Glomerular visceral epithelial cell (primary cell): ENCODE data around the gene ACER1.
"Not testable (repeated sequence)": the region's sequence is repeated elsewhere in the genome, so short reads cannot be mapped to it uniquely, and the experiment has no call there.

Experiments
- DNase-seq: peaks from one replicate; pipeline ENCODE4 v3.0.0-alpha.2; 2016; ENCODE audit errors: extremely low spot score

Gene ACER1

DNA sequence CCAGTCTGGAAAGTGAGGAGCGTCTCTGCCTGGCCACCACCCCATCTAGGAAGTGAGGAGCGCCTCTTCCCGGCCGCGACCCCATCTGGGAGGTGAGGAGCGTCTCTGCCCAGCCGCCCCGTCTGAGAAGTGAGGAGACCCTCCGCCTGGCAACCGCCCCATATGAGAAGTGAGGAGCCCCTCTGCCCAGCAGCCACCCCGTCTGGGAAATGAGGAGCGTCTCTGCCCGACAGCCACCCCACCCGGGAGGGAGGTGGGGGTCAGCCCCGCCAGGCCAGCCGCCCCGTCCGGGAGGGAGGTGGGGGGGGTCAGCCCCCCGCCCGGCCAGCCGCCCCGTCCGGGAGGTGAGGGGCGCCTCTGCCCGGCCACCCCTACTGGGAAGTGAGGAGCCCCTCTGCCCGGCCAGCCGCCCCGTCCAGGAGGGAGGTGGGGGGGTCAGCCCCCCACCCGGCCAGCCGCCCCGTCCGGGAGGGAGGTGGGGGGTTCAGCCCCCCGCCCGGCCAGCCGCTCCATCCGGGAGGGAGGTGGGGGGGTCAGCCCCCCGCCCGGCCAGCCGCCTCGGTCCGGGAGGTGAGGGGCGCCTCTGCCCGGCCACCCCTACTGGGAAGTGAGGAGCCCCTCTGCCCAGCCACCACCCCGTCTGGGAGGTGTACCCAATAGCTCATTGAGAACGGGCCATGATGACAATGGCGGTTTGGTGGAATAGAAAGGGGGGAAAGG is 22.1 kb upstream of the ACER1 start:
- DNase-seq = not testable (repeated sequence)

DNA sequence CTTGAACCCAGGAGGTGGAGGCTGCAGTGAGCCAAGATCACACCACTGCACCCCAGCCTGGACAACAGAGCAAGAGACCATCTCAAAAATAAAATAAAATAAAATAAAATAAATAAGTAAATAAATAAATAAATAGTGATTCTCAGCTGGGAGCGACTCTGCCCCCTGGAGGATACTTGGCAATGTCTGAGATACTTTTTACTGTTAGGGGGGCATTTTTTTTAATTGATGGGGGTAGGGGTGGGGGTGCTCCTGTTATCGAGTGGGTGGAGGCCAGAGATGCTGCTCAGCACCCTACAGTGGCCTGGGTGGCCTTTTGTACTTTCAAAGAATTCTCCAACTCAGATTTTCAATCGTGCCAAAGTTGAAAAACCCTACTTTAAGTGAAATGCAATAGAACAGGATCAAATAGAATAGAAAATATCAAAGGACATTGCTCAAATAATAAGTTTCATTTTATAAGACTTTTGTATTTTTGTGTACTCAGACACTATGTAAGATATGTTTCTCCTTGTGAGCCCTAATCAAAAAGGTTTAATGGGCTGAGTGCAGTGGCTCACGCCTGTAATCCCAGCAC is 20.8 kb upstream of the ACER1 start:
- DNase-seq = no peak

DNA sequence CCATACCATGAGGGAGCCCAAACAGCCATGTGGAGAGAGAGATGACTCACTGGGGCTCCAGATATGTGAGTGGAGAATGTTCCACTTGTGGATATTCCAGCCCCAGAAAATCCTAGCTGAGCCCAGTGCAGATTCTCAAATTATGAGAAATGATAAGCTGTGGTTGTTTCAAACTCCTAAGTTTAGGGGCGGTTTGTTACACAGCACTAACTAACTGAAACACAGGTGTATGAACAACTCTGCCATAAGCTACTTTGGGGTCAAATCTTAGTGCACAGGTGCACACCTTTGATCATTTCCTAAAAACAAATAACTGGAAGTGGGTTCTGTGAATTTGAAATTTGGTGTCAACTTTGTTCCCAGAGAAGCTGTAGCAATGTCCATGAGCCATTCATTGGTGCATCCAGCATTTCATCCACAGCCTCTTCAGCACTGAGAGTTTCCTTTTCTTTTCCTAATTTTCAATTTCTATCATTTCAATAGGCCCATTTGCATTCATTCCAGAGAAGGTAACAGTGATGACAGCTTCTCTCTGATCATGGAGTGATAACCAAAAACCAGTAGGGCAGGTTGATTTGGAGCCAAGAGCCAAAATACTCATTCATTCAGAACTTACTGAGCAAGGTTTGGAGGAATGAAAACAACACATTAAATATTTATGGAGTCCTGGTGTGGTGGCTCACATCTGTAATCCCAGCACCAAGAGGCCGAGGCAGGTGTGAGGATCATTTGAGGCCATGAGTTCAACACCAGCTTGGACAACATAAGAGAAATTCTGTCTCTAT is 19.2 kb upstream of the ACER1 start:
- DNase-seq = no peak

DNA sequence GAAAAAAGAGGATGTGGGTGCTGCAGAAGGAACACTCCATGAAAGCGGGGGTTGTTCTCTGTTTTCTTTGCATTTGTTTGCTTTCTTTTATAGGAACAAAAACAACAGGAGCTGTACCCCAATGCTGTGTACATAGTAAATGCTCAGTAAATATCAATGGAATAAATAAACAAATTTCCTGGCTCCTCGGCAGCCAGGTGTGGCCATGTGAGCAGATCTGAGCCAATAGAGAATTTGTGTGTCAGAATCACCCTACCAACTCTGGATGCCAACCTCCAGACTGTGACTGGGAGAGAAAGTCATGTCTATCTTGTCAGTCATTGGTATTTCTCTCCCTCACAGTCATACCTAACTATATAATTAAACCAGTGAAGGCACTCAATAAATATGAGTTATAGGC is 17.3 kb upstream of the ACER1 start:
- DNase-seq = no peak

DNA sequence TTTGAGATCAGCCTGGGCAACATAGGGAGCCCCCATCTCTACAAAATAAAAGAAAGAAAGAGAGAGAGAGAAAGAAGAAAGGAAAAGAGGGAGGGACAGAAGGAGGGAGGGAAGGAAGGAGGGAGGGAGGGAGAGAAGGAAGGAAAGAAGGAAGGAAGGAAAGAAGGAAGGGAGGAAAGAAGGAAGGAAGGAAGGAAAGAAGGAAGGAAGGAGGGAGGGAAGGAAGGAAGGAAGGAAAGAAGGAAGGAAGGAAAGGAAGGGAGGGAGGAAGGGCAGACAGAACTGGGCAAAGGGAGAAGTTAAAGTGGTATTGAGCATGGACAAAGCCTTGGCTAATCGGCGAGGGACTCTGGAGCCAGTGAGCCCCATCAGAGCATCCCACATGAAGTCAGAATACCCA is 15.9 kb upstream of the ACER1 start:
- not testable (repeated sequence) for DNase-seq

DNA sequence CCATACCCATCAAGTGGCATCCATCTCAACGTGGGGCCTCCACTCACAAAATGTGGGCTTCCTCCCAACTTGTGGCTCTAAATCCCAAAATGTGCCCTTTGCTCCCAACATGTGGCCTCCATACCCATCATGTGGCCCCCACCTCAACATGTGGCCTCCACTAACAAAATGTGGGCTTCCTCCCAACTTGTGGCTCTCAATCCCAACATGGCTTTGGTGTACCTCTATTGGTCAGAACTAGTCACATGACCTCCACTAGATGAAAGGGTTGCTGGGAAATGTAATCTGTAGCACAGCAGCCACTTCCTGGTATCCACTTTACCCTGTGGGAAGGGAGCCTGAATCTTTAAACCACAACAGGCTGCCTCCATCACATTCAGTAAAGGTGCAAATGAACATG is 10.1 kb upstream of the ACER1 start:
- DNase-seq = no peak

DNA sequence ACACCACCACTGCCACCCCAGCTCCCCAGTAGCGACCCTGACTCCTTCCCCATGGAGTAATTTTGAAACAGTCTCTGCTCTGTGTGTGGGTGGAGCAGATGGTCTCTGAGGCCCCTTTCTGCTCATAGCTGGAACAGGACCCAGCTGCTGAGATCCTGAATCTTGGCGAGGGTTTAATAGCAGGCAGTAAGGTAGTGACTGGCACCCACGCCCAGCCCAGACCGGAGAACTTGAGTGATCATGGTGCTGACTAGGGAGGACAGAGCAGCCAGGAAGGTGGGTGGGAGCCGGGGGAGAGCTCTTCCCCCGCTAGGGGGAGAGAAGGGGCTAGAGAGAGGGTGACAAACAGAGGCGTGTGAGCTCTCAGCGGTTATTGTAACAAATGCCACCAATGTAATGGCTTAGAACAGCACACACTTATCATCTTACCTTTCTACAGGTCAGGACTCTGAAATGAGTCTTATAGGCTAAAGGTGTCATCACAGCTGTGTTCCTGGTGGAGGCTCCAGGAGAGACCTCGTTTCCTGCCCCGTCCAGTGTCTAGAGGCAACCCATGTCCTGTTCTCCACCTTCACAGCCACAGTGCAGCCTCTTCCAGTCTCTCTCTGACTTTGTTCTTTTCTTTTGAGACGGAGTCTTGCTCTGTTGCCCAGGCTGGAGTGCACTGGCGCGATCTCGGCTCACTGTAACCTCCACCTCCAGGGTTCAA is 7.2 kb upstream of the ACER1 start:
- DNase-seq = no peak

DNA sequence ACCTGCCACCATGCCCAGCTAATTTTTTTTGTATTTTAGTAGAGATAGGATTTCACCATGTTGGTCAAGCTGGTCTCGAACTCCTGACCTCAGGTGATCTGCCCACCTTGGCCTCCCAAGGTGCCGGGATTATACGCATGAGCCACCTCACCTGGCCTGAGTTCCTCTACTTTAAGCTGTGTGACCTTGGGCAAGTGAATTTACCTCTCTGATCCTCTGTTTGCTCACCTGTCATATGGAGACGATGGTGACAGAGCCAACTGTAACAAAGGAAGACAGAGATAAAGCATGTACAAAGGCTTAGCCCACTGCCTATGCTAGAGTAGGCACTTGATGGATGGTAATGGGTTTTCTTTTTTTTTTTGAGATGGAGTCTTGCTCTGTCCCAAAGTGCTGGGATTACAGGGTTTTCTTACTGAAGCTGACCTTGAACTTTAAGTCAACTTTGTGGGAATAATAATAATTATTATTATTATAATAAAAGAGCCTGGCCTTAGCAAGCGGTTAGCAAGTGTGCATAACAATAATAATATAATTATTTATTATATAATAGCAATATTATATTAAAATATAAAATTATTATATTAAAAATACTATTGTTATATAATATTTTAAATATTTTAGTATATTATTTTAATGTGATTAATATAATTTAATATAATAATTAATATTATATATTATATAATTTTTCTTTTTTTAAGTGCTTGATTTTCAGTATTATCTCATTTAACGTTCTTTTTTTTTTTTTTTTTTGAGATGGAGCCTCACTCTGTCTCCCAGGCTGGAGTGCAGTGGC is 1.3 kb upstream of the ACER1 start:
- no peak for DNase-seq

DNA sequence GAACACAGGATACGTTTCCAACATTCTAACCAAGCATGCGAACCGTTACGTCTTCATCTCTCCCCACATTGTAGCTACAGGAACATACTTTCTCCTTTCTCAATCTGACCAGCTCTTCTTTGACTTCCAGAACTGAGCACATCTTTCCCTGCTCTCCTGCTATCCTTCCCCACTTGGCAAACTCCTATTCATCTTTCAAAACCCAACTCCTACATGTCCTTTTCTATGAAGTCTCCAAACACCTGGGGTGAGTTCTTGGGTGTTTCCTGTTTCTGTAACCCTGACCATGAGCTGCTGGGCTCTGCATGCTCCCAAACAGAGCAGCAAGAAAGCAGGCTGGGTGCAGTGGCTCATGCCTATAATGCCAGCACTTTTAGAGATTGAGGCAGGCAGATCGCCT is 6.6 kb downstream of the ACER1 start:
- DNase-seq = no peak

DNA sequence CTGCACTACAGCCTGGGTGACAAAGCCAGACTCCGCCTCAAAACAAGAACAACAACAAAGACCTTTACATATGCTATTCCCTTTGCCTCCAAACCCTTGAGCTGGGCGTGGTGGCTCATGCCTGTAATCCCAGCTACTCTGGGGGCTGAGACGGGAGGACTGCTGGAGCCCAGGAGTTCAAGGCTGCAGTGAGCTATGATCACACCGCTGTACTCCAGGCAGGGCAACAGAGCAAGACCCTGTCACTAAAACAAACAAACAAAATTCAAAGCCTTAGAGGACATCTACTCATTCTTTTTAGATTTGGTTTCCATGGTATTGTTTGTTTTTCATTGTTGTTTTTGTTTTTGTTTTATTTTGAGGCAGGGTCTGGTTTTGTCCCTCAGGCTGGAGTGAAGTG is 7.8 kb downstream of the ACER1 start:
- no peak for DNase-seq

DNA sequence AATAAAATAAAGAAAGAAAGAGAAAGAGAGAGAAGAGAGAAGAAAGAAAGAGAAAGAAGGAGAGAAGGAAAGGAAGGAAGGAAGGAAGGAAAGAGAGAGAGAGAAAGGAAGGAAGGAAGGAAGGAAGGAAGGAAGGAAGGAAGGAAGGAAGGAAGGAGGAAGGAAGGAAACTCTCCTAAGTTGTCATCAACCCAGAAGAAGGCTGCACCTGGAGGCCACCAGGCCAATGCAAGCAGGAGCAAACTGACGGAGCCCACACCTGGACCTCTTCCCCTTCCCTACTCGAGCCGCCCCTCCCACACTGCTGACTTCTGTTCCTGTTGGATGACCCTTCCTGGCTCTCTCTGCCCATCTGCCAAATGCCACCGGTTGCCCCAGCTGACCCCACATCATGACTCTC is 8.7 kb downstream of the ACER1 start:
- DNase-seq = no peak

DNA sequence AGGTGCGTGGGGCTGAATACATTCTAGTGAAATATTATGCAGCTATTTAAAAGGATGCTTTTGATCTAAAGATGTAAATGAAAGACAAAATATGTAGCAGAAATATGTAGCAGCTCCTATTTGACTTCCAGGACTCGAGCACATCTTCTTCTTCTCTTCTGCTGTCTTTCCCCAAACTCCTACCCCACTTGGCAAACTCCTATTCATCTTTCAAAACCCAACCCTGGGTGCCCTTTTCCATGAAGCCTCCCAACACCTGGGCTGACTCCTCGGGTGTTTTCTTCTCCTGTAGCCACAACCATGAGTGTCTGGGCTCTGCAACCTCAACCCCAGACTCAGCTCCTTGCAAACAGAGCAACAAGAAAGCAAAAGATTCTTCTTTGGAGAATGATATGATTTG is 11.1 kb downstream of the ACER1 start:
- DNase-seq = no peak

DNA sequence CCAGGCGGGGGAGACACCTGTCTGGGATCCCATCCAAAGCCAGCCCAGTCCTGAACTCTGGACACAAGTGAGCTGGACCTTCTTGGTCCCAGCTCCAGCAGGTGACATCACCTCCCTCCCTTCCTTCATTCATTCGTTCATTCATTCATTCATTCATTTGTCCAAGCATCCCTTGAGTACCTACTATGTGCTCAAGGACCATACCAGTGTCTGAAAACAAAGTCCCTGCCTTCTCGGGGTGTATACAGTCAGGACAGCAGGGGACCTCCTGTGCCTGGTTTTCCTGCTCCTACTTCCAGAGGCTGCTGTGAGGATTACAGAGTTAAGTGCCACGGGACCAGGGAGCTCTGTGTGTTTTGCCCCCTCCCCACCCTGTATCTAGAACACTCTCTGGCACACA is 14.0 kb downstream of the ACER1 start:
- no peak for DNase-seq

DNA sequence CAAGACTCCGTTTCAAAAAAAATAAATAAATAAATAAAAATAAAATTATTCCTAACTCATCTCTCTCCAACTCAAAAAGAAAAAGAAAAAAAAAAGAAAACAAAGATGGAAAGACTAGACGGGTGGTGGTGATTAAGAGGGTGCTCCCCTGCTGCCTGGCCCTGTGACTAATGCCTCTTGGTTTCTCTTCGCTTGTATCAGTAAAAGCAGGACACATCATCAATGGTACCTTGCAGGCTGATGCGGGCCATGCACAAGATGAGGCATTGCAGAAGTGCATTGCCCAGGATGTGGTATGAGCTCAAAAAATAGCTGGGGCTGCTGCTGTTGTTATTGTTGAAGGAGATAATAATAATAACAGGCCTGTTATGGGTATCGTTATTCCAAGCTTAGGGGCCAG is 14.6 kb downstream of the ACER1 start:
- DNase-seq = no peak

DNA sequence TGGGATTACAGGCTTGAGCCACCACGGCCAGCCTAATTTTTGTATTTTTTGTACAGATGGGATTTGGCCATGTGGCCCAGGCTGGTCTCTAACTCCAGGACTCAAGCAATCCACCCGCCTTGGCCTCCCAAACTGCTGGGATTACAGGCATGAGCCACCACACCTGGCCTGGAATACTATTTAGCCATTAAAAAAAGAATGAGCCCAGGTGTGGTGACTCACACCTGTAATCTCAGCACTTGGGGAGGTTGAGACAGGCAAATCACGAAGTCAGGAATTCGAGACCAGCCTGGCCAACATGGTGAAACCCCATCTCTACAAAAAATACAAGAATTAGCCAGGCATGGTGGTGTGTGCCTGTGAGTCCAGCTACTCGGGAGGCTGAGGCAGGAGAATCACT is 17.8 kb downstream of the ACER1 start:
- DNase-seq = not testable (repeated sequence)

DNA sequence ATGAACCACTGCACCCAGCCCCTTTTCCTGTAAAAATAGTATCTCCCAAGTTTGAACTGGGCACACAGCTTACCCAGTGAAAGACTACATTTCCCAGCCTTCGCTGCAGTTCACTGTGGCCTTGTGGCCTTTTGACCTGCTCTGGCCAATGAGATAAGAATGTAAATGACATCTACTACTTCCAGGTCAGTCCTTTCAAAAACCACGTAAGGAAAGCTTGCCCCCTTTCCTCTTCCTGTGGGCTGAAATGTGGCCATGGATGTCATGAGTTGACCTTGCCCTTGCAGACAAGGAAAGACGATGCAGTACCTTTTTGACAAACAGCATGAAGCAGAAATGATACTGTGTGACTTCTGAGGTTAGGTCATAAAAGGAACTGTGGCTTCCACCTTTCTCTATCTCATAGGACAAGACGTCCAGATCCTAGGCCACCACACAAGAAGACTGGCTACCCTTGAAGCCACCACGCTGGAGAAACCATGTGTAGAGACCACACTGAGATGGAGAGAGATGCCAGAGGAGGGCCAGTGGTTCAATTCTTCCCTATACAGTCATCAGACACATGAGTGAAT is 19.9 kb downstream of the ACER1 start:
- no peak for DNase-seq

DNA sequence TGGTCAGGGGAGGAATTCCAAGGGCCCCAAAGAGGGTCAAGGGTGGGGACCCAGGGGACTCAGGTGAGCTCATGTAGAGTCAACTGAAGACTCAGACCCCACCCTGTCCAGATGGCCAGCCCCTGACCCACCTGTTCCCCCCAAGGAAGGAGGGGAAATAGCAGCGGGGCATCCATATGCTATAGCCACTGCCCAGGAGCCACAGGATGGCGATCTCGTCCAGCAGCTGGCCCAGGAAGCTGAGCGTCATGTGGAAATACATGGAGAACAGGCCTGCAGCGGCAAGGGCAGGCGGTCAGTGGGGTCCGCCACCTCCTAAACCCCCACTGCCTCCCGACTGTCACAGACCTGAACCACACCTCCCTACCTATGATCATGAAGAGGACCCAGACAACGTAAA is 21.4 kb downstream of the ACER1 start:
- DNase-seq = no peak

DNA sequence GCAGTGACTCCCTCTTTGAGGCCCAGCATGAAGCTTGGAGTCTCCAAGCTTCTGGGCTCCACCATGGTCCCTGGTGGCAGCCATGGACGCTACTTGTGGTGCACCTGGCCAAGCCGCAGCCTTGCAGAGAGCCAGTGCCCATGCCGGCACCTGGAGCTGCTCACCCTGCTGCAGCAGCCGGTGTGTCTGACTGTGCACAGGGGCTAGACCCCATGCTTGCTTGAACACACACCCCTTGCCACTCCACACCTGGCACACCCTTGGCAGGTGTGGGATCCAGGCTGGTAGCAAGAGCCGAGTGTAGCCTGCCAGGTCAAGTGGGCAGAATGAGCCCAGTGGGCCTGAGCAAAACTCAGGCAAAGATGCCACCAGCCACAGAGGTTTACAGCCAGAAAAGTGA is 35.0 kb downstream of the ACER1 start:
- DNase-seq = no peak

DNA sequence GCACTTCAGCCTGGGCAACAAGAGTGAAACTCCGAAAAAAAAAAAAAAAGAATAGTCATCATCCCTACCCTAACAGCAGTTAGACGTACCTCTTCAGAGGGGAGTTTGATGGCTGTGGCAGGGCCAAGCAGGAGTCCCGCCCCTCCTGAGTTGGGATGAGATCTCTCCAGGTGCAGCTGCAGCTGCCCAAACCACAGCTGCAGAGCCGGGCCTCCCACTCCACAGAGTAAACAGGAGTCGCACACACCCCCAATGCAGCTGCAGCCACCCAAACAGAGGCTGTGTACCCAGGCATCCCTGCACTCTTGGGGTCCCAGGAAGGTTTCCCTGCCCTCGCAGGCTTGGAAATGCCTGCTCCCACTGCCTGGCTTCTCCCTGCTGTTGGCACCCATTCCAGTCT is 36.2 kb downstream of the ACER1 start:
- DNase-seq = no peak

DNA sequence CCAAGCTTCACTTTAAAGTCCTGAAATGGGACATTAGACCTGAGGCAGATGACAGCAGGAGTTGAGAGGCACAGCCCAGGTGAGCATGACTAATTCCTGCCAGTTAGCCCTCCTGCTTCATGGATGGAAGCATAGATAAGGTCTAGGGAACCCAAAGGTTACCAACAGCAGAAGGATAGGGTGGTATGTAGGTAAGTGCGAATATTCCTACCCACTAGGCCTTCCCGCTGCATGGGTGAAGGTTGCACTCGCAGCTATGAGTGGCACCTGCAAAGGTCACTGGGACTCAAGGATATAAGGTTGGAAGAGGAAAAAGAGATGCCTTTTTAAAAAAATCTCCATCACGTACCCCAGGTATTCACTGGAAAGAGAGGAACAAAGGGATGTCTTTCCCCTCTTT is 41.4 kb downstream of the ACER1 start:
- DNase-seq = no peak

DNA sequence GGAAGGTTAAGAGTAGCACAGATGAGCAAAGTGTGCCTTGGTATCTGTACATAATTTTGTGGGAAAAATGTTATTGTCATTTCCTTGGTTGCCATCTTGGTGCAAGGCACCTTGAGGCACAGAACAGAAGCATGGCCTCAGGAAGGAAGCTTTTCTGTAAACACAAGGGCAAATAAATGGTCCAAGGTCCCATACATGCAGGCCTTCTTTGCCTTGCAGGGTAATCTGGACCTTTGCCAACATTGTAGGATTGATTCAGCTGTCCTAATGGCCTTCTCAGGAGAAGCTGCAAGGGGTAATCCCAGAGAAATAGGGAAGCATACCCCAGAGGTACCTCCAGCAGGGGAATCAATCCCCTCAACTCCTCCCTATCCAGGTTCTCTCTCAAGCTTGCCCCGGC is 44.7 kb downstream of the ACER1 start:
- no peak for DNase-seq
